Muscle layer of duodenum (tissue), 2 donors: ENCODE measurements around the gene FAM234A.
"Not testable (repeated sequence)": the region's sequence is repeated elsewhere in the genome, so short reads cannot be mapped to it uniquely, and the experiment has no call there.

Source experiments
- H3K27ac ChIP-seq: one replicate; pipeline ENCODE4 v1.7.0; 2013; ENCODE audit warnings: mild to moderate bottlenecking, low read length
- H3K27me3 ChIP-seq: one replicate; pipeline ENCODE4 v1.7.0; 2013; ENCODE audit warnings: low read depth, mild to moderate bottlenecking, control low read depth, low read length
- H3K36me3 ChIP-seq, 2 donors: one replicate each; pipeline ENCODE4 v1.7.0; 2013; ENCODE audit warnings: low read length in 2 of 2, control low read depth in 1 of 2, mild to moderate bottlenecking in 1 of 2; ENCODE audit not compliant: insufficient read depth in 2 of 2, control insufficient read depth in 1 of 2
- H3K4me1 ChIP-seq, 2 donors: one replicate each; pipeline ENCODE4 v1.7.0; 2013; ENCODE audit warnings: low read length in 2 of 2, mild to moderate bottlenecking in 2 of 2, control low read depth in 1 of 2, moderate library complexity in 1 of 2; ENCODE audit not compliant: insufficient read depth in 2 of 2, control insufficient read depth in 1 of 2
- H3K4me3 ChIP-seq, 2 donors: one replicate each; pipeline ENCODE4 v1.7.0; 2013; ENCODE audit warnings: low read length in 2 of 2, low read depth in 1 of 2, mild to moderate bottlenecking in 1 of 2
- H3K9me3 ChIP-seq, 2 donors: one replicate each; pipeline ENCODE4 v1.7.0; 2013; ENCODE audit warnings: low read length in 2 of 2, control low read depth in 1 of 2, mild to moderate bottlenecking in 1 of 2; ENCODE audit not compliant: control insufficient read depth in 1 of 2
- donor health status: healthy.

FAM234A gene

GRCh38 chr16:203246-203645 lies 31.4 kb upstream of the FAM234A start:
- Histone ChIP-seq H3K27me3 (no peaks in the 10 kb centered on the region), H3K9me3 (no peaks in the 10 kb centered on the region), H3K27ac (no peak overlapping the region), H3K4me3 (no peak overlapping the region), H3K4me1 (no peaks in the 10 kb centered on the region), H3K36me3 (peaks cover 36 to 73% of the 10 kb centered on the region in 2 donors)

- not testable (repeated sequence) for H3K27ac ChIP-seq, H3K4me3 ChIP-seq, H3K27me3 ChIP-seq, H3K9me3 ChIP-seq, H3K4me1 ChIP-seq
- H3K36me3 ChIP-seq: peaks cover 38 to 69% of the 10 kb centered on the region in 2 donors
Observed at GRCh38 chr16:204046-204445, 30.6 kb upstream of the FAM234A start.

GRCh38 chr16:209359-209758 lies 25.3 kb upstream of the FAM234A start:
- not testable (repeated sequence) for H3K27me3 ChIP-seq, H3K27ac ChIP-seq, H3K9me3 ChIP-seq, H3K4me1 ChIP-seq, H3K4me3 ChIP-seq
- peaks cover 51 to 72% of the 10 kb centered on the region in 2 donors for H3K36me3 ChIP-seq

GRCh38 chr16:211631-212180 lies 22.9 kb upstream of the FAM234A start:
- H3K36me3 ChIP-seq: peaks cover 39 to 63% of the 10 kb centered on the region in 2 donors
- not testable (repeated sequence) for H3K4me1 ChIP-seq, H3K27ac ChIP-seq

GRCh38 chr16:212999-213398 lies 21.6 kb upstream of the FAM234A start:
- Histone ChIP-seq H3K36me3 (peaks cover 37 to 59% of the 10 kb centered on the region in 2 donors), H3K9me3 (no peaks in the 10 kb centered on the region), H3K4me3 (no peak overlapping the region), H3K27ac (no peak overlapping the region), H3K4me1 (no peaks in the 10 kb centered on the region), H3K27me3 (no peaks in the 10 kb centered on the region)

More at GRCh38 chr16:211631-212180, 22.9 kb upstream of the FAM234A start:
- not testable (repeated sequence) for H3K4me3 ChIP-seq, H3K9me3 ChIP-seq, H3K27me3 ChIP-seq

GRCh38 chr16:220021-220420 lies 14.6 kb upstream of the FAM234A start:
- Histone ChIP-seq H3K27me3 (no peaks in the 10 kb centered on the region), H3K4me3 (no peak overlapping the region), H3K9me3 (no peaks in the 10 kb centered on the region), H3K36me3 (peaks cover 27 to 50% of the 10 kb centered on the region in 2 donors), H3K4me1 (no peaks in the 10 kb centered on the region), H3K27ac (no peak overlapping the region)

- peaks cover 26 to 32% of the 10 kb centered on the region in 2 donors for H3K36me3 ChIP-seq
- peak overlapping the region; percentile 91 to 95 for H3K4me3 ChIP-seq
- peaks cover 0 to 18% of the 10 kb centered on the region in 2 donors for H3K4me1 ChIP-seq
- peak overlapping the region; percentile 79 for H3K27ac ChIP-seq
- no peaks in the 10 kb centered on the region for H3K9me3 ChIP-seq
- H3K27me3 ChIP-seq: no peaks in the 10 kb centered on the region
Observed at GRCh38 chr16:228151-228851, 6.3 kb upstream of the FAM234A start.

GRCh38 chr16:228852-229730 lies 5.5 kb upstream of the FAM234A start, which contains the start of gene LUC7L:
Gene LUC7L (minus strand): TSS chr16:229449. CDS start chr16:229339, 110 bp downstream.
- peak within 1 kb of the TSS; percentile 91 to 95 for H3K4me3 ChIP-seq
- H3K27me3 ChIP-seq: no peaks in the 10 kb centered on the region
- peaks cover 23 to 24% of the 10 kb centered on the region in 2 donors for H3K36me3 ChIP-seq
- no peaks in the 10 kb centered on the region for H3K9me3 ChIP-seq
- H3K4me1 ChIP-seq: peaks cover 0 to 18% of the 10 kb centered on the region in 2 donors
- peak within 1 kb of the TSS; percentile 79 for H3K27ac ChIP-seq

GRCh38 chr16:229731-230281 lies 4.8 kb upstream of the FAM234A start:
- Histone ChIP-seq H3K9me3 (no peaks in the 10 kb centered on the region), H3K27me3 (no peaks in the 10 kb centered on the region), H3K27ac (peak overlapping the region; percentile 79), H3K36me3 (peaks cover 19 to 22% of the 10 kb centered on the region in 2 donors), H3K4me1 (peaks cover 0 to 18% of the 10 kb centered on the region in 2 donors), H3K4me3 (peak overlapping the region; percentile 91 to 95)

GRCh38 chr16:230351-230750 lies 4.3 kb upstream of the FAM234A start:
- Histone ChIP-seq H3K4me1 (peaks cover 0 to 18% of the 10 kb centered on the region in 2 donors), H3K36me3 (peaks cover 17 to 27% of the 10 kb centered on the region in 2 donors)
- not testable (repeated sequence) for H3K9me3 ChIP-seq, H3K27ac ChIP-seq, H3K4me3 ChIP-seq, H3K27me3 ChIP-seq

- peaks cover 0 to 18% of the 10 kb centered on the region in 2 donors for H3K4me1 ChIP-seq
- H3K36me3 ChIP-seq: peaks cover 13 to 23% of the 10 kb centered on the region in 2 donors
- no peaks in the 10 kb centered on the region for H3K27me3 ChIP-seq
- H3K27ac ChIP-seq: no peak overlapping the region
- no peak overlapping the region for H3K4me3 ChIP-seq
- no peaks in the 10 kb centered on the region for H3K9me3 ChIP-seq
Observed at GRCh38 chr16:230949-231348, 3.7 kb upstream of the FAM234A start.
